Measurements from ENCODE around the gene RNF103.

The RNF103 gene

DNA sequence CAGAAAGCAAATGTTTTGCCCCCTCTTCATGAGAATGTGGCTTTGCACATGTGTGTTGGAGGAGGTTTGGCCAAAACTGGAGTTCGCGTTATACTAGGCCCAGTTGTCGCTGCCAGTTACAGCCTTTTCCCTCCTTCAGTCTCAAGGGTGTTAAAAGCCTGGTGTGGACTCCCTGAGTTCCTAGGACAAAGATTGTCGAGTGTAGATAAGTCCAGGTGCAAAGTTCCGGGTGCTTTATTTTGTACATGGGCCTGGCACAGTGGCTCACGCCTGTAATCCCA lies 542 bp upstream of the RNF103 start:
- TF ChIP-seq, protein P1, sequence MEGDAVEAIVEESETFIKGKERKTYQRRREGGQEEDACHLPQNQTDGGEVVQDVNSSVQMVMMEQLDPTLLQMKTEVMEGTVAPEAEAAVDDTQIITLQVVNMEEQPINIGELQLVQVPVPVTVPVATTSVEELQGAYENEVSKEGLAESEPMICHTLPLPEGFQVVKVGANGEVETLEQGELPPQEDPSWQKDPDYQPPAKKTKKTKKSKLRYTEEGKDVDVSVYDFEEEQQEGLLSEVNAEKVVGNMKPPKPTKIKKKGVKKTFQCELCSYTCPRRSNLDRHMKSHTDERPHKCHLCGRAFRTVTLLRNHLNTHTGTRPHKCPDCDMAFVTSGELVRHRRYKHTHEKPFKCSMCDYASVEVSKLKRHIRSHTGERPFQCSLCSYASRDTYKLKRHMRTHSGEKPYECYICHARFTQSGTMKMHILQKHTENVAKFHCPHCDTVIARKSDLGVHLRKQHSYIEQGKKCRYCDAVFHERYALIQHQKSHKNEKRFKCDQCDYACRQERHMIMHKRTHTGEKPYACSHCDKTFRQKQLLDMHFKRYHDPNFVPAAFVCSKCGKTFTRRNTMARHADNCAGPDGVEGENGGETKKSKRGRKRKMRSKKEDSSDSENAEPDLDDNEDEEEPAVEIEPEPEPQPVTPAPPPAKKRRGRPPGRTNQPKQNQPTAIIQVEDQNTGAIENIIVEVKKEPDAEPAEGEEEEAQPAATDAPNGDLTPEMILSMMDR (IDR thresholded peaks at IDR 0.05; ENCODE audit: insufficient read depth, missing control alignments): no peak
- DNase-seq (ENCODE audit: insufficient read length, low spot score): no peak
- FAIRE-seq: no peak

DNA sequence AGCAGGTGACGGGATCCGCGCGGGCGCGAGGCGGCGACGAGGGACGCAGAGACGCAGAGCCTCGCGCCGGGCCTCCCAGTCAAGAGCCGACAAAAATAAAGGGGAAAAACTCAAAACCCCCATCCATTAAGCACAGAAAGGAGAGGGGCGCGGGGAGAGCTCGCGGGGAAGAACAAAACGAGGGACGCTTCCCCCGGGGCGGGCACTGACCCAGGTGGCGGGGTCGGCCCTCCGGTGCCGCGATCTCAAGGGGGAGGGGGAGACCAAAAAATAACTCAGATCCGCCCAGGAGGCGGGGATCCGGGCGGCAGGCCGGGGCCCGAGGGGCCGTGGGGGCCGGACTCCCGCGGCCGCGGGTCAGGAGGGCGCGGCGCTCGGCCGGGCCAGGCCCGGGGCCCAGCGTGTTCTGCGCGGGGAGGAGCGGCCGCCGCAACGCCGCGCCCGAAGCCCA lies 597 bp downstream of the RNF103 start:
- DNase-seq (ENCODE audit: insufficient read length, low spot score): no peak
- FAIRE-seq: no peak
- TF ChIP-seq, protein P1 (IDR thresholded peaks at IDR 0.05; ENCODE audit: insufficient read depth, missing control alignments): no peak

DNA sequence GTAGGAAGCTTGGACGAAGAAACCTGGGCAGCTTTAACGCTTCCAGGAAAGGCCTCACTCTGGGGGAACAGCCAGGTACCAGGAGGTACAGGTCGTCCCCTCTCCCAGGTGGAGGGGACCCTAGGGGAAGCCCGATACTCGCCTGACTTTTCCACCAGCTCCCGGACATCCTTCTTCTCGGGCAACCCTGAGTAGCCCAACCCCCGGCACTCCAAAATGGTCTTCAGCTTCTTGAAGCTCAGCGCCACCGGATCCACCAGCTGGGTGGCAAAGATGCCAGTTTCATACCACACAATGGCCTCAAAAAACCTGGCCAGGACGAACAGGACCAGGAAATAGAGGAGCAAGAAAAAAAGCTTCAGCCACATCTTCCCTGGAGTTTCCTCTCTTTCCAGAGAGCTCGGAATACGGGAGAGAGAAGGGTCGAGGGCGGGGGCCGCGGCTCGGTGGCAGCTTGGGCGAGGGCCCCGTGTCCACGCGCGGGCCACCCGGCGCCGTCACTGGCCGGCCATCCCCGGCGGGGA lies 1.1 kb downstream of the RNF103 start:
- TF ChIP-seq, protein P1 (IDR thresholded peaks at IDR 0.05; ENCODE audit: insufficient read depth, missing control alignments): no peak
- no peak for FAIRE-seq
- no peak for DNase-seq (ENCODE audit: insufficient read length, low spot score)

DNA sequence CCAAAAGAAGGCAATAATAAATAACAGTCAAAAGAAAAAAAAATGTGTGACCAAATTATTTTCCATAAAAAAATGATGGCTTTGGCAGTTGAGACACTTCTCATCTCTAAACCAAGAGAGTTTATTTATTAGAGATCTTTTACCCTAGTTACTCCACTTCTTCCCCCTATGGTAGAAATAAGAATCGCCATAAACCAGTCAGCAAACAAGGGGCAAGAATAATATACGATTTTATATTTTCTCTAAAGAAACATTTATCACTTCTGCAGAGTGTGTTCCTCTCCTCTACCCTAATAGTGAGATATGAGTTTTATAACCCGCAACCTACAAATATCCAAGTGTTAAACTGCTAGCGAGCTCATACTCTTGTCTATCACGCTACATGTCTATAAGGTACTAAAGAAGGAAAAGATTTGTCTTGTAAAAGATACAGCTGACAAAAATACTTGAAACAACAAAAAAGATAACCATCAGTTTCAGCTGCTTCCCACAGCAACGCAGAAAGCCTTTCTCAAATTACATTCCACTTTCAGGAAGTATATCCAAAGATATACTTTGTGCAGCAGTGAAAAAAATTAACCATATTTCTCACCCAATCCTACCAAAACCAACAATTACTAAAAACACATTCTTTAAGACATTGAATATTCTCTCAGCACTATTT lies 2.3 kb downstream of the RNF103 start:
- FAIRE-seq (no peak), DNase-seq (ENCODE audit: insufficient read length, low spot score) (no peak)

DNA sequence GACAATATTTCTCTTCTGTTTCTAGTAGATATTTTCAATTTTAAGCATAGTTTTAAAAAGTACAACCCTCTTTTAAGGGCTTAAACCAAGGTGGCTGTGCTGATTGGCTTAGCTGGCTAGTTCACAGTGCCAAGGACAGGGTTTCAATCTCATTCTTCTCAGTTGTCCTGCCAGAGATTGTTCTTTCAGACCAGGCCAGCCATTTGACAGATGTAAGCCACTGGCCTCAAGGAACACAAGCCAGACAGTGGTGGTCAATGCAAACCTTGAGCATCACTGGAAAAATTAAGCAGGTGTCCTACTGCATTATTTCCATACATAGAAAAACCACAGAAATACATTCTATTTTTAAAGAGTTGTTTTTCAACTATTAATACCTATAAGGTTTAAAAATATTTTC lies 5.9 kb downstream of the RNF103 start:
- TF ChIP-seq, protein P1 (IDR thresholded peaks at IDR 0.05; ENCODE audit: insufficient read depth, missing control alignments): no peak
- FAIRE-seq: no peak
- DNase-seq (ENCODE audit: insufficient read length, low spot score): no peak

More for the DNA sequence above, 2.3 kb downstream of the RNF103 start:
- TF ChIP-seq, protein P1 (IDR thresholded peaks at IDR 0.05; ENCODE audit: insufficient read depth, missing control alignments): no peak

DNA sequence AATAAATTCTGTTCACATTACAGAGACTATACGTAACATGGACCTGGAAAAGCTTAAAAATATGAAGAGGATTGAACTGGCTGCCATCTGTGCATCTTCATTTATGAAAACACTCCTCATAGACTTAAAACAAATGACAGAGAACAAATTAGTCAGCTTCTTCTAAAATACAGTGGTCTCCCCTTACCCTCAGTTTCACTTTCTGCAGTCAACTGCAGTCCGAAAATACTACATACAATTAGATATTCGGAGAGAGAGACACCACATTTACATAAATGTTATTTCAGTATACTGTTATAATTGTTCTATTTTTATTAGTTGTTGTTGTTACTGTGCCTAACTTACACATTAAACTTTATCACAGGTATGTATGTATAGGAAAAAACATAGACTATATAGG lies 6.5 kb downstream of the RNF103 start:
- DNase-seq (ENCODE audit: insufficient read length, low spot score) (no peak), FAIRE-seq (no peak)
- TF ChIP-seq, protein P1 (IDR thresholded peaks at IDR 0.05; ENCODE audit: insufficient read depth, missing control alignments): no peak

DNA sequence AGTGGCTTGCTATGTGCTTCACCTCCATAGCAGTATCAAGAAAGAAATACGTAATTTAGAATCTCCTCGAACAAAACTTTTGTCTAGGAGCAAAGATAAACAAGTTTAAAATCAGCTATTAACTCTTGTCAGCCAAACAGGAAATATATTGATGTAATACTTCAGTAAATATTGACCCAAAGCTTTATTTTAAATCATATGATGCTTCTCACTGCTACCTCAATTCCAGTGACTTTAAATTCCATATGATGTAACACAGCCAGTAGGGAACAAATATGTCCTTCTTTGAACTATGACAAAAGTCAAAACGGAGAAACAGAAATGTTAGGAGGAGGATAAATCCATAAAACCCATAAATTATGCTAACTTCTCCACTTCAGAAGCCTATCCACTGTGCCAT lies 7.2 kb downstream of the RNF103 start:
- TF ChIP-seq, protein P1 (IDR thresholded peaks at IDR 0.05; ENCODE audit: insufficient read depth, missing control alignments): no peak
- DNase-seq (ENCODE audit: insufficient read length, low spot score) (no peak), FAIRE-seq (no peak)
